C4-2B (cell line): ENCODE data around the gene GGCX.

Experiments used
- ZFX ChIP-seq: fragments of 450-650 bp; IDR thresholded peaks from 2 replicates; pipeline ENCODE4 v1.6.1; 2017
- TF ChIP-seq, protein P1 (sequence below): fragments of 450-650 bp; conservative IDR thresholded peaks from 2 replicates; pipeline ENCODE4 v1.5.1; 2017; ENCODE audit warnings: mild to moderate bottlenecking

GRCh38 chr2:85497944-85498630 lies 63.2 kb downstream of the GGCX start:
- TF ChIP-seq, protein P1, sequence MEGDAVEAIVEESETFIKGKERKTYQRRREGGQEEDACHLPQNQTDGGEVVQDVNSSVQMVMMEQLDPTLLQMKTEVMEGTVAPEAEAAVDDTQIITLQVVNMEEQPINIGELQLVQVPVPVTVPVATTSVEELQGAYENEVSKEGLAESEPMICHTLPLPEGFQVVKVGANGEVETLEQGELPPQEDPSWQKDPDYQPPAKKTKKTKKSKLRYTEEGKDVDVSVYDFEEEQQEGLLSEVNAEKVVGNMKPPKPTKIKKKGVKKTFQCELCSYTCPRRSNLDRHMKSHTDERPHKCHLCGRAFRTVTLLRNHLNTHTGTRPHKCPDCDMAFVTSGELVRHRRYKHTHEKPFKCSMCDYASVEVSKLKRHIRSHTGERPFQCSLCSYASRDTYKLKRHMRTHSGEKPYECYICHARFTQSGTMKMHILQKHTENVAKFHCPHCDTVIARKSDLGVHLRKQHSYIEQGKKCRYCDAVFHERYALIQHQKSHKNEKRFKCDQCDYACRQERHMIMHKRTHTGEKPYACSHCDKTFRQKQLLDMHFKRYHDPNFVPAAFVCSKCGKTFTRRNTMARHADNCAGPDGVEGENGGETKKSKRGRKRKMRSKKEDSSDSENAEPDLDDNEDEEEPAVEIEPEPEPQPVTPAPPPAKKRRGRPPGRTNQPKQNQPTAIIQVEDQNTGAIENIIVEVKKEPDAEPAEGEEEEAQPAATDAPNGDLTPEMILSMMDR, result no peak
- TF ChIP-seq ZFX, result no peak
